Hepatocyte (in vitro differentiated cells): ENCODE measurements around the gene IL20. TPM values are rescaled to one million over a fixed set of nuclear protein-coding genes. Genes with fewer than 3 reads are reported as not detected.

Experiments
- DNase-seq: peaks from one replicate; pipeline ENCODE4 v3.0.0-alpha.2; 2016; ENCODE audit warnings: low spot score
- H2AFZ ChIP-seq: fragments of 200-600 bp; sonication (generic); 2 replicates; pipeline ENCODE4 v1.6.0; 2016; ENCODE audit warnings: antibody characterized with exemption, mild to moderate bottlenecking
- H3K27ac ChIP-seq: fragments of 200-600 bp; sonication (generic); 2 replicates; pipeline ENCODE4 v1.5.1; 2016; ENCODE audit warnings: mild to moderate bottlenecking
- H3K27me3 ChIP-seq: fragments of 200-600 bp; sonication (generic); 2 replicates; pipeline ENCODE4 v1.6.1; 2016
- H3K36me3 ChIP-seq: fragments of 200-600 bp; sonication (generic); replicated peaks from 2 replicates; pipeline ENCODE4 v1.5.1; 2016; ENCODE audit warnings: low read depth; ENCODE audit not compliant: insufficient read depth
- H3K4me1 ChIP-seq: fragments of 200-600 bp; sonication (generic); 2 replicates; pipeline ENCODE4 v1.5.1; 2016; ENCODE audit warnings: mild to moderate bottlenecking, moderate library complexity; ENCODE audit not compliant: insufficient read depth
- H3K4me2 ChIP-seq: fragments of 200-600 bp; sonication (generic); 2 replicates; pipeline ENCODE4 v1.6.0; 2016
- H3K4me3 ChIP-seq: fragments of 200-600 bp; sonication (generic); 2 replicates; pipeline ENCODE4 v1.5.1; 2016; ENCODE audit warnings: mild to moderate bottlenecking
- H3K79me2 ChIP-seq: fragments of 200-600 bp; sonication (generic); 2 replicates; pipeline ENCODE4 v1.6.0; 2017; ENCODE audit warnings: mild to moderate bottlenecking
- H3K9me2 ChIP-seq: fragments of 200-600 bp; sonication (generic); replicated peaks from 2 replicates; pipeline ENCODE4 v1.6.0; 2017; ENCODE audit warnings: mild to moderate bottlenecking; ENCODE audit not compliant: insufficient read depth
- H3K9me3 ChIP-seq: fragments of 200-600 bp; sonication (generic); 2 replicates; pipeline ENCODE4 v1.5.1; 2016; ENCODE audit warnings: low read depth, mild to moderate bottlenecking
- H4K20me1 ChIP-seq: fragments of 200-600 bp; sonication (generic); 2 replicates; pipeline ENCODE4 v1.6.0; 2016; ENCODE audit warnings: mild to moderate bottlenecking; ENCODE audit not compliant: insufficient read depth, poor library complexity, severe bottlenecking
- CTCF ChIP-seq: fragments of 200-600 bp; sonication (generic); IDR thresholded peaks from 2 replicates; pipeline ENCODE4 v1.5.1; 2016; ENCODE audit warnings: antibody characterized with exemption, mild to moderate bottlenecking; ENCODE audit not compliant: poor library complexity
- EZH2 ChIP-seq: fragments of 200-600 bp; sonication (generic); IDR thresholded peaks from 2 replicates; pipeline ENCODE4 v1.6.1; 2016; ENCODE audit warnings: antibody characterized with exemption, mild to moderate bottlenecking, borderline replicate concordance
- EZH2phosphoT487 ChIP-seq: fragments of 200-600 bp; sonication (generic); IDR thresholded peaks from one replicate; pipeline ENCODE4 v1.6.1; 2018; ENCODE audit warnings: antibody characterized with exemption, mild to moderate bottlenecking, low read depth, moderate library complexity; ENCODE audit not compliant: unreplicated experiment, severe bottlenecking
- WGBS: methylation state at CpG from one replicate; pipeline ENCODE4 v1.1.6; 2016; ENCODE audit warnings: low lambda C conversion rate; ENCODE audit errors: missing lambda C conversion rate; 5-methylcytosine and 5-hydroxymethylcytosine counted together
- polyA plus RNA-seq: library from polyadenylated mRNA; unstranded; fragments of >200 nt; fragmentation: Nextera tagmentation; extraction: Ambion mirVana; gene quantifications from 2 replicates; pipeline ENCODE4 v1.2.1, GENCODE V29; 2016
- total RNA-seq: library from RNA; depleted of rRNA; stranded (reverse); fragments of >200 nt; gene quantifications from 2 replicates; pipeline ENCODE4 v1.2.3, GENCODE V29; 2014

IL20 gene
- total and polyA plus RNA-seq, 2 experiments from 2014 or later = not detected

DNA sequence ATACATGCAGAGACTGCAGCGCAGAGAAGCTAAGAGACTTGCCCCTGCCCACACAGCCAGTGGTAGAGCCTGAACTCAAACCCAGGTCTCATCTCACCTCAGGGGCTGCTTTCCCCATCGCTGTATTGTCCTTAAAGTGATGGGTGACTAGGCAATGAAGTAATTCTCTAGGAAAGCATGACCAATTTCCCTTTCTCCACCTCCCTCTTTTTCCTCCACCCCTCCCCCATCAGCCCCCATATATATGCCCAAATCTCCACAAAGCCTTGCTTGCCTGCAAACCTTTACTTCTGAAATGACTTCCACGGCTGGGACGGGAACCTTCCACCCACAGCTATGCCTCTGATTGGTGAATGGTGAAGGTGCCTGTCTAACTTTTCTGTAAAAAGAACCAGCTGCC, 31.8 kb downstream of the IL20 start, which contains the start of gene IL24:
Gene IL24 (plus strand): TSS at position 269 of the 400 bp plus-strand sequence. CDS start 390 bp downstream, outside the sequence.
- TF ChIP-seq EZH2 (no peak), EZH2phosphoT487 (no peak), CTCF (no peak)
- Histone ChIP-seq H3K36me3 (no peaks in the 10 kb centered on the region), H3K9me2 (no peaks in the 10 kb centered on the region), H4K20me1 (no peaks in the 10 kb centered on the region), H3K27ac (peak within 1 kb of the TSS; percentile 50), H3K79me2 (no peaks in the 10 kb centered on the region), H3K4me3 (no peak within 1 kb of the TSS), H3K4me1 (peaks cover 5% of the 10 kb centered on the region), H2AFZ (no peak within 1 kb of the TSS), H3K4me2 (no peak within 1 kb of the TSS), H3K27me3 (peaks cover 9% of the 10 kb centered on the region), H3K9me3 (no peaks in the 10 kb centered on the region)
- no peak for DNase-seq
- WGBS = 77% methylated on average over 4 of the region's 4 CpGs

- 74% methylated on average over 11 of the region's 11 CpGs for WGBS
- peaks cover 5% of the 10 kb centered on the region for H3K4me1 ChIP-seq
- H3K79me2 ChIP-seq = no peaks in the 10 kb centered on the region
- H3K36me3 ChIP-seq = no peaks in the 10 kb centered on the region
- H3K27ac ChIP-seq = no peak overlapping the region
- H2AFZ ChIP-seq = no peak overlapping the region
- H3K9me3 ChIP-seq = no peaks in the 10 kb centered on the region
- no peak overlapping the region for H3K4me2 ChIP-seq
- no peaks in the 10 kb centered on the region for H4K20me1 ChIP-seq
- no peak for DNase-seq
- no peak overlapping the region for H3K4me3 ChIP-seq
- peaks cover 7% of the 10 kb centered on the region for H3K27me3 ChIP-seq
- H3K9me2 ChIP-seq = no peaks in the 10 kb centered on the region
- TF ChIP-seq EZH2phosphoT487 = no peak
- TF ChIP-seq EZH2 = no peak
- no peak for TF ChIP-seq CTCF
Measured at GRCh38 chr1:206898089-206898914, 32.9 kb downstream of the IL20 start.

DNA sequence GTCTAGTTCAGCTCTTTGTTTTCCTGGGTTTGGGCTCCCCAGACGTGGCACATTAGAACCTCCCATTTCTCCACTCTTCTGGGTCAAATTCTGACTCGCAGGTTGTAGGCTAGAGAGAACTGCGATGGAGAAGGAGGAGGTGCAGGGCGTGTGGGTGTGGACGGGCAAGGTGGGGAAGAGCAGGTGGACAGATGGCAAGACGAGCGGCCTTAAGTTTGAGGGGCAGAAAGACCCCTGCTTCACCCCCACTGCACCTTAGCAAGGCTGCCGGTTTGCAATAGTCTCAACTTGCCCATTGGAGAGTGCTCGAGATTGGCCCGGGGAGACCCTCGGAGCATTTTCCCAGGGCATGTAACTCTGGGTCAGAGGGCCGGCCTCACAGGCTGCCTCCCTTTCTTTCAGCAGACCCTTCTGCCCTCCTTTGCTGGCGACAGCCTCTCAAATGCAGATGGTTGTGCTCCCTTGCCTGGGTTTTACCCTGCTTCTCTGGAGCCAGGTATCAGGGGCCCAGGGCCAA, 33.5 kb downstream of the IL20 start:
- no peaks in the 10 kb centered on the region for H3K9me3 ChIP-seq
- H3K36me3 ChIP-seq = no peaks in the 10 kb centered on the region
- no peaks in the 10 kb centered on the region for H3K9me2 ChIP-seq
- TF ChIP-seq EZH2 (no peak), EZH2phosphoT487 (no peak), CTCF (no peak)
- no peak overlapping the region for H2AFZ ChIP-seq
- no peaks in the 10 kb centered on the region for H4K20me1 ChIP-seq
- H3K79me2 ChIP-seq = no peaks in the 10 kb centered on the region
- 87% methylated on average over 13 of the region's 13 CpGs for WGBS
- H3K27me3 ChIP-seq = peaks cover 4% of the 10 kb centered on the region
- H3K4me2 ChIP-seq = no peak overlapping the region
- peaks cover 5% of the 10 kb centered on the region for H3K4me1 ChIP-seq
- no peak overlapping the region for H3K27ac ChIP-seq
- H3K4me3 ChIP-seq = no peak overlapping the region
- no peak for DNase-seq
